Activated CD4-positive, CD25-positive, alpha-beta regulatory T cell treated with anti-CD3 and anti-CD28 coated beads, Interleukin-2, amount 50 U/mL, for 16 hours (primary cell): ENCODE data around the gene LRIT2.

Source experiments
- DNase-seq: peaks from one replicate; pipeline ENCODE4 v3.0.0-alpha.2; 2020; ENCODE audit warnings: low read depth, low spot score

Gene LRIT2

GRCh38 chr10:84241185-84241790 is 15.9 kb upstream of the LRIT2 start, which contains the start of gene LRIT1:
Gene LRIT1, minus strand, starts transcription at chr10:84241546. Its CDS starts 107 bp downstream, at chr10:84241439.
- DNase-seq: no peak

DNA sequence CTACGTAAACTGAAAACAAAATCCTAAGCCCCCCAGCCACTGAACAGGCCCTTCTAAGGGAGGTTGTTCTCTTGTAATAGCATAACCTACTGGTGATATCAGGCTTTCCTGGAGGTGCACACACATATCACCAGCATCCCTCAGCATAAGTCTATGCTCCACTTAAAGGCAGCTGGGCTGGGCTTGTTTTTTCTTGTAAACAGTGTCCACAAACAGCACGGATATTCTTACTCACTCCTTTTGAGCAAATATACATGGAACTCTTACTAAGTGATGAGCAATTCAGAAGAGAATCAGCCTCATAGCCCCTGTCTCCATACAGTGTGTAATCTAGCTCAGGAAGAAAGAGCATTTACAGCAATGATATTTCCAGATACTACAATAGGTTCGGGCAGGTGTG is 13.6 kb upstream of the LRIT2 start:
- no peak for DNase-seq

GRCh38 chr10:84237199-84238051 is 12.1 kb upstream of the LRIT2 start:
- DNase-seq: no peak

DNA sequence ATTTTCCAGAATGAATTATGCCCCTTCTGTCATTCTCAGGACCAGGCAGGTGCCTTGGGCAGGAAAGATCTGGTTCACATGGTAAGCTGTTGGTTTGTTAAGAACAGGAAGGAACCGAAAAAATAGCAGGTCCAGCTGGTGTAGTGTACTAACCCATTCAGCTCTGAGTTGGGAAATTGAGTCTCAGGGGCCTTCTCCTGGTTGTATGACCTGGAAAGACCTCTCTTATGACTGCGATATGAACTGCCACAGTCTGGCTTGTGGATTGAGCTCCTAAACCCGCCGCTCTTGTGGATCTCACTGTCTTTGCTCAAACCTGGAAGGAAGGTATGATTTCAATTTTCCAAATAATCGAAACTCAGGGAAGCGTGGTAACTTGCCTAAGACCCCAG is 11.5 kb upstream of the LRIT2 start:
- no peak for DNase-seq

DNA sequence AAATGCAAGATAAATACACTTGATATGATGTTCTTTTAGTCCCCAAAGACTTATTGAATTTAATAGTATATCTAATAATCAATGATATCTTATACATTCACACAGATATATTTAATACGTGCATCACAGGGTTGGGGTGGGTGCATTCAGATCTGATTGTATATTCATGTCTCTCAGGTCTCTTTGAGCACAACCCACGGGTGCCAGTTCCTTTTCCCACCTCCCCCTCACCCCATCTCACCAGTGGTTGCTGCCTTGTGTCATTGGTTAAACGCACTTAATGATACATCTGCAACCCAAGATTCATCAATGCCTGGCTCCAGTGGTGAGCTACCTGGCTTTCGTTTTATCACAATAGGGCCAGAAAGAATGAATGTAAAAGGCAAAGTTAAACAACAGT is 9.8 kb upstream of the LRIT2 start:
- DNase-seq: no peak

DNA sequence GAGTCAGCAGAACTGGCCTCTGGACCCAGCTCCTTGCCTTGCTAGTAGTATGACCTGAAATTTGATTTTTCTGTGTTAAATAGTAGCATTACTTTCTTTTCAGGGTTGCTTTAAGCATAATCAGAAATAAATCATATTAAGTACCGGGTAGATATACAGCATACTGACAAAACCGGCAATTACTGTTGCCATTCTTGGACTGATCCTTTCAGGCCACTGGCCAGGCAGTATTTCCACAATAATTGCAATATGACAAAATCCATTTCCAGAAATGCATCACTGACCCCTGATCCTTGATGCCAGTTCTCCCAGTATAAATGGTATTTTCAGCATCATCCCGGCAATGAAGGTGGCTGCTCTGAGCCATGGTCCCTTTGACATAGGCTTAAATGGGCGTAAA is 9.1 kb upstream of the LRIT2 start:
- DNase-seq: no peak

- no peak for DNase-seq
These were observed 8.6 kb upstream of the LRIT2 start for GRCh38 chr10:84233940-84234339.

- DNase-seq: no peak
These were observed 7.0 kb upstream of the LRIT2 start for GRCh38 chr10:84232376-84232775.

- DNase-seq: no peak
These were observed 5.0 kb upstream of the LRIT2 start for GRCh38 chr10:84230359-84230758.

GRCh38 chr10:84227810-84228209 is 2.5 kb upstream of the LRIT2 start:
- DNase-seq: no peak

DNA sequence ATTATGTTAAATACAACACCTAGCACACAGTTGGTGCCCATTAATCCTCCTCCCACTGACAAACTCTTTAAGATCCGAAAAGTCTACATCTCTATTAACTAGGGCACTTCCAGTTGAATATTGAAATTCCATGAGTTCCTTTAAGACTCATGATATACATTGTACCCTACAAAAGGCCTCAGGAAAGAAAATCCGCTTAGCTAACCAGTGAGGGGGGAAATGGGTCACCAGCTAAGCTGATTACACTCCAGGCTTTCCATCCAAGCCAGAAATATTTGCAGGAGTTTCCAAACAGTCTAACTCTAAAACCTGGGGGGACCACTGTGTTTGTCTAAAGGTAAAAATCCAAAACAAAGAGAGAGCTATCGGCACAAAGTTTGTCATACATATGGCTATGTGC is 1.3 kb upstream of the LRIT2 start:
- DNase-seq: no peak

DNA sequence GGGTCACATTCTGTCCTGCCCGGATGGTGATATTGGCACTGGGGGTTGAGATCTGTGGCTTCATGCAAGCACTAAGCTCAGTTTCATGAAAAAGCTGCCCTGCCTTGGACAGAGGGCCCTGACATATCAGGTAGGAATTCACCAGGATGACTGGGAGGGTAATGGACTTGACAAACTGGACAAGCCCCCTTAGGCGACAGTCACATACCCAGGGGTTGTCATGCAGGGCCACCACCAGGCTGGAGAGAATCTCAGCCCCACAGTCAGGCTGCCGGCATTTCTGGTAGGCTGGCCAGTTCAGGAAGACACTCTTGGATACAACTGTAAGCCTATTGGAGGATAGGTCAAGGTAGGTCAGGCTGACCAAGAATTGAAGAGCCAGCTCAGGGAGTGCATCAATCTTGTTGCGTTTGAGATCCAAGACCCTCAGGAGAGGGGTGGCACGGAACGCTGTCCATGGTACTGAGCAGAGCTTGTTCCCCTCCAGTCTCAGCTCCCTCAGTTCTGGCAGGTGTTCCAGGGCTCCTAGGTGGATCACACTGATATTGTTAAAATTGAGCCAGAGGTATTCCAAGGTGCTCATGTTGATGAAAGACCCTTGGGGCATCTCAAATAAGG is 824 bp downstream of the LRIT2 start:
- no peak for DNase-seq

- no peak for DNase-seq
These were observed 3.4 kb downstream of the LRIT2 start for GRCh38 chr10:84221916-84222315.

DNA sequence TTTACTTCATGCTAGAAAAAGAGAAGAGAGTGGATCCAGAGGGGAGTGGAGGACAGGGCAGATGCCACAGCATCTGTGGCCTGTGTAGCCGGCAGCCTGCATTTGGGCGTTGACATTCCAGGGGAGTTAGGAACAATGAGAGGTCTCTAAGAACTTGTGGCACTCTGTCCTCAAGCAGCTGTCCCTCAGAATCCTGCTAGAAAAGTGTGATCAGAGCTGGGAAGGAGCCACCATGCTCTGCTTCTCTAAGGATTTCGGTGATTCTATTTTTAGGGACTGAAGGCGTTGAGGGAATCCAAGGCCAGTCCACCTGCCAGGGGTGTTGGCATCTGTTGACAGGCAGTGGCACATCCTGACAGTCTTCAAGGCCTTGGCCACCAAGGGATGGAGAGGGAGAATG is 7.6 kb downstream of the LRIT2 start:
- DNase-seq: no peak

DNA sequence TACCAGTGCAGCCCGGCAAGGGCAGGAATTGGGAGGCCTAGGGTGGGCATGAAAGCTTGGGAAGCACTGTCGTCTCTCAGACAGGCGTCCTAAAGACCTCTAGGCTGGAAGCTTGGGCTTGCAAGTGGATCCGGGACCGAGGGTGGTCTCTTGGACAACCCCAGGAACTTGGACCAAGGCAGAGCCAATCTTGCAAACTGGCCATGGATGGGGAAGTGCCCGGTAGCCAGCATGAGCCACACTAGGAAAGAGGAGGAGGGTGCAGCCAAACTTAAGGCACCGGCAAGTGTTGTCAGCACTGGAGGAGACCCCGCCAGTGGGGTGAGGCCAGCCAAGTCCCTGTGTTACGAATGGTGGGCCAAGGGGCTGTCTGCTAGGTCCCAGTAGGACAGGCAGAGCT is 8.5 kb downstream of the LRIT2 start:
- no peak for DNase-seq

- DNase-seq: no peak
These were observed 10.6 kb downstream of the LRIT2 start for GRCh38 chr10:84214612-84215235.

DNA sequence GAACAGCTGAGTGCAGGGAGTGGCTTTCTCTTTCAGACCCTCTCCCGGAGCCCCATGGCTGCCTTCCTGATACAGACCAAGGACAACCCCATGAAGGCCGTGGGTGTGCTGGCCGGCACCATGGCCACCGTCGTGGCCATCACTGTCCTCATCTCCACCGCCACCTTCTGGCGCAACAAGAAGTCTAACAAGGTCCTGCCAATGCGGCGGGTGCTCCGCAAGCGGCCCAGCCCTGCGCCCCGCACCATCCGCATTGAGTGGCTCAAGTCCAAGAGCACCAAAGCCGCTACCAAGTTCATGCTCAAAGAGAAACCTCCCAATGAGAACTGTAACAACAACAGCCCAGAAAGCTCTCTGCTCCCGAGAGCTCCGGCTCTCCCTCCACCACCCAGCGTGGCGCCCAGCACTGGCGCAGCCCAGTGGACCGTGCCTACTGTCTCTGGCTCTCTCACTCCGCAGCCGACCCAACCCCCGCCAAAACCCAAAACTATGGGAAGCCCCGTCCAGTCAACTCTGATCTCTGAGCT is 11.2 kb downstream of the LRIT2 start:
- no peak for DNase-seq

GRCh38 chr10:84213076-84213475 is 12.3 kb downstream of the LRIT2 start:
- DNase-seq: no peak

DNA sequence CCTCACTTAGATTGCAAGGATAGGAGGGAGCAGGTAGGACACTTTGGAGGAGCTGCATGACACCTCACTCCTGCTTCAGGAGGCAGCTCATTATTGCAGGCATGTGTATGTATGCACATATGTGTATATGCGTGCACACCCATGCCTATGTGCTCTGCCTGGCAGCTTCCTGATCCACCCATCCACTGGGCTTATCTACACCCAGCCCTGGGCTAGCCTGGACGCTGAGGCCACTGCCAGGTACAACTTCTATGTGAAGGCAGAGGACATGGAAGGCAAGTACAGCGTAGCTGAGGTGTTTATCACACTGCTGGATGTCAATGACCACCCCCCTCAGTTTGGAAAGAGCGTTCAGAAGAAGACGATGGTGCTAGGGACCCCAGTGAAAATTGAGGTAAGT is 13.3 kb downstream of the LRIT2 start:
- no peak for DNase-seq

GRCh38 chr10:84211566-84211965 is 13.8 kb downstream of the LRIT2 start:
- DNase-seq: no peak

- no peak for DNase-seq
These were observed 17.3 kb downstream of the LRIT2 start for GRCh38 chr10:84208023-84208422.

DNA sequence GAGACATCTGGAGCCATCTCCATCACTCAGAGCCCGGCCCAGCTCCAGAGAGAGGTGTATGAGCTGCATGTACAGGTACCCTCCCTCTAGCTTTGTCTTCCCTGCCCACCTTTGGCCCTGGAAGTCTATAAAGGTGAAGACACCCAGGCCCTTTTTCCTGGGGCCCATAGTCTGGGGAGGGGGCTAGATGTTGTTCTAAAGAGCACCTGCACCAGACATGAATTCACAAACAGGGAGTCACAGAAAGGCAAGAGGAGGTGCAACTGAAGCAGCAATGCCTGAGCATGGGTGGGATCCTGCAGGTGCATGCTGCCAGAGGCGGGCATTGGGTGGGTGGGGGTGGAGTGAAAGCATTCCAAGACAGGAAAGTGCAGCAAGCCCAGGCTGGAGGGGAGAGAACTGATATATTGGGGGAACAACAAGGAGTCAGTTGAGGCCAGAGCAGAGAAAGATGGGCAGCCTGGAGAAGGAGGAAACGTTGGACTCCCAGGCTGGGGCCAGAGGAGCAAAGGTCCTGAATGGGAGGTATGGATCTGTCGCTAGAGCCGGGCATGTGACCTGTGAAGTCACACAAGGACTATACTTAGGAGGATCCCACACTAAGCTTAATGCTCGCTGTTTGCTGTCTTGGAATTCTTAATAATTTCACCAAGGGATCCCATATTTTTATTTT is 19.4 kb downstream of the LRIT2 start:
- DNase-seq: no peak
